Activated CD4-positive, alpha-beta memory T cell treated with anti-CD3 and anti-CD28 coated beads for 36 hours (primary cell): ENCODE measurements around the gene C3orf22. TPM values are rescaled to one million over a fixed set of nuclear protein-coding genes. Genes with fewer than 3 reads are reported as not detected.
A peak's percentile ranks its signal among the peaks of the same experiment; 100 is the strongest.

ENCODE experiments used
- CTCF ChIA-PET: fragments of 350-600 bp; sonication (Branson Sonifier 250); formaldehyde crosslinking; loops from one replicate; lab custom pipeline; 2021; ENCODE audit warnings: antibody characterized with exemption, inconsistent platforms; lab: Charles Lee
- POLR2A ChIA-PET: fragments of 350-600 bp; sonication (Branson Sonifier 250); formaldehyde crosslinking; loops from one replicate; lab custom pipeline; 2021; ENCODE audit warnings: antibody characterized with exemption; lab: Charles Lee
- DNase-seq: peaks from one replicate; pipeline ENCODE4 v3.0.0-alpha.2; 2020
- H3K27ac Mint-ChIP-seq: one replicate; pipeline ENCODE4 v1.8.0; 2021; ENCODE audit warnings: mixed read lengths
- H3K27me3 Mint-ChIP-seq: one replicate; pipeline ENCODE4 v1.8.0; 2021; ENCODE audit warnings: mixed read lengths
- H3K36me3 Mint-ChIP-seq: one replicate; pipeline ENCODE4 v1.8.0; 2021; ENCODE audit warnings: mixed read lengths
- H3K4me1 Mint-ChIP-seq: one replicate; pipeline ENCODE4 v1.8.0; 2021; ENCODE audit warnings: low read depth, mixed read lengths
- H3K4me3 Mint-ChIP-seq: one replicate; pipeline ENCODE4 v1.8.0; 2021; ENCODE audit warnings: mild to moderate bottlenecking, mixed read lengths
- H3K9me3 Mint-ChIP-seq: one replicate; pipeline ENCODE4 v1.8.0; 2021; ENCODE audit warnings: mixed read lengths
- intact Hi-C: fragments of 100-400 bp; cut with micrococcal nuclease; formaldehyde crosslinking; loops from one replicate; pipeline ENCODE4 v1.15.1; 2023
- total RNA-seq, 2 experiments: library from RNA; stranded (reverse); gene quantifications; one replicate each; pipeline ENCODE4 v1.2.3, GENCODE V29; 2021

C3orf22 gene
- total RNA-seq, 2 experiments from 2014 or later: not detected

GRCh38 chr3:126554560-126555525 is 3.9 kb downstream of the C3orf22 start:
- POLR2A ChIA-PET: no interaction called here
- no peak overlapping the region for H3K27ac Mint-ChIP-seq
- H3K27me3 Mint-ChIP-seq: no peaks in the 10 kb centered on the region
- peak; percentile 4 for DNase-seq
- no peaks in the 10 kb centered on the region for H3K36me3 Mint-ChIP-seq
- CTCF ChIA-PET: no interaction called here
- H3K4me1 Mint-ChIP-seq: no peaks in the 10 kb centered on the region
- no peak overlapping the region for H3K4me3 Mint-ChIP-seq
- H3K9me3 Mint-ChIP-seq: no peaks in the 10 kb centered on the region
- intact Hi-C loops: no loop called here

GRCh38 chr3:126553284-126554084 is 5.2 kb downstream of the C3orf22 start:
- Mint-ChIP-seq H3K36me3 (no peaks in the 10 kb centered on the region), H3K4me3 (no peak overlapping the region), H3K4me1 (no peaks in the 10 kb centered on the region), H3K27me3 (peaks cover 2% of the 10 kb centered on the region), H3K27ac (no peak overlapping the region), H3K9me3 (no peaks in the 10 kb centered on the region)
- DNase-seq: peak; percentile 7
- intact Hi-C loops: no loop called here
- ChIA-PET CTCF (no interaction called here), POLR2A (no interaction called here)

GRCh38 chr3:126552688-126553283 is 5.9 kb downstream of the C3orf22 start:
- ChIA-PET CTCF (no interaction called here), POLR2A (no interaction called here)
- peaks cover 2% of the 10 kb centered on the region for H3K27me3 Mint-ChIP-seq
- intact Hi-C loops: no loop called here
- H3K4me3 Mint-ChIP-seq: no peak overlapping the region
- H3K4me1 Mint-ChIP-seq: no peaks in the 10 kb centered on the region
- H3K27ac Mint-ChIP-seq: no peak overlapping the region
- no peaks in the 10 kb centered on the region for H3K36me3 Mint-ChIP-seq
- DNase-seq: no peak
- no peaks in the 10 kb centered on the region for H3K9me3 Mint-ChIP-seq

GRCh38 chr3:126551839-126552687 is 6.7 kb downstream of the C3orf22 start:
- Mint-ChIP-seq H3K27me3 (peaks cover 2% of the 10 kb centered on the region), H3K9me3 (no peaks in the 10 kb centered on the region), H3K4me1 (no peaks in the 10 kb centered on the region), H3K36me3 (no peaks in the 10 kb centered on the region), H3K27ac (no peak overlapping the region), H3K4me3 (no peak overlapping the region)
- intact Hi-C loops: no loop called here
- ChIA-PET CTCF (no interaction called here), POLR2A (no interaction called here)
- peak; percentile 4 for DNase-seq

- ChIA-PET CTCF (no interaction called here), POLR2A (no interaction called here)
- peaks cover 2% of the 10 kb centered on the region for H3K27me3 Mint-ChIP-seq
- H3K4me3 Mint-ChIP-seq: no peak overlapping the region
- no peaks in the 10 kb centered on the region for H3K4me1 Mint-ChIP-seq
- no peak overlapping the region for H3K27ac Mint-ChIP-seq
- no peaks in the 10 kb centered on the region for H3K36me3 Mint-ChIP-seq
- DNase-seq: peak; percentile 4
- intact Hi-C loops: no loop called here
- no peaks in the 10 kb centered on the region for H3K9me3 Mint-ChIP-seq
Observed at GRCh38 chr3:126551121-126551838, 7.5 kb downstream of the C3orf22 start.

GRCh38 chr3:126550488-126551051 is 8.2 kb downstream of the C3orf22 start:
- DNase-seq: peak; percentile 3
- Mint-ChIP-seq H3K4me3 (no peak overlapping the region), H3K4me1 (no peaks in the 10 kb centered on the region), H3K9me3 (no peaks in the 10 kb centered on the region), H3K27me3 (peaks cover 2% of the 10 kb centered on the region), H3K27ac (no peak overlapping the region), H3K36me3 (no peaks in the 10 kb centered on the region)
- ChIA-PET CTCF (no interaction called here), POLR2A (no interaction called here)
- intact Hi-C loops: no loop called here

- no peaks in the 10 kb centered on the region for H3K9me3 Mint-ChIP-seq
- POLR2A ChIA-PET: no interaction called here
- CTCF ChIA-PET: no interaction called here
Observed at GRCh38 chr3:126549861-126550487, 8.8 kb downstream of the C3orf22 start.

GRCh38 chr3:126548556-126549466 is 9.9 kb downstream of the C3orf22 start:
- H3K27ac Mint-ChIP-seq: no peak overlapping the region
- DNase-seq: no peak

More at GRCh38 chr3:126549861-126550487, 8.8 kb downstream of the C3orf22 start:
- Mint-ChIP-seq H3K36me3 (no peaks in the 10 kb centered on the region), H3K4me3 (no peak overlapping the region), H3K27me3 (peaks cover 2% of the 10 kb centered on the region), H3K27ac (no peak overlapping the region), H3K4me1 (no peaks in the 10 kb centered on the region)
- intact Hi-C loops: no loop called here
- peak; percentile 2 for DNase-seq

GRCh38 chr3:126547721-126548120 is 11.0 kb downstream of the C3orf22 start:
- ChIA-PET CTCF (interaction anchor here (0.9 kb wide), 1 partner anchor 25 kb away, joined by 3 read pairs; no protein-coding TSS in a partner anchor), POLR2A (no interaction called here)
- Mint-ChIP-seq H3K36me3 (no peaks in the 10 kb centered on the region), H3K27ac (no peak overlapping the region), H3K9me3 (no peaks in the 10 kb centered on the region), H3K27me3 (peaks cover 3% of the 10 kb centered on the region), H3K4me1 (no peaks in the 10 kb centered on the region), H3K4me3 (no peak overlapping the region)
- no peak for DNase-seq
- intact Hi-C loops: no loop called here

More at GRCh38 chr3:126548556-126549466, 9.9 kb downstream of the C3orf22 start:
- CTCF ChIA-PET: no interaction called here
- Mint-ChIP-seq H3K4me1 (no peaks in the 10 kb centered on the region), H3K9me3 (no peaks in the 10 kb centered on the region), H3K27me3 (peaks cover 2% of the 10 kb centered on the region), H3K36me3 (no peaks in the 10 kb centered on the region), H3K4me3 (no peak overlapping the region)
- POLR2A ChIA-PET: no interaction called here
- intact Hi-C loops: no loop called here
